Astrocyte (in vitro differentiated cells and primary cell): ENCODE data around the gene CHN2. TPM values are rescaled to one million over a fixed set of nuclear protein-coding genes. Genes with fewer than 3 reads are reported as not detected.

Experiments
- DNase-seq: peaks from one replicate; pipeline ENCODE4 v3.0.0-alpha.2; 2010; ENCODE audit warnings: low read depth
- FAIRE-seq: peaks from 2 replicates; lab custom pipeline; 2011; peaks lifted over from hg19 to GRCh38; lab: Jason Lieb, UNC
- H2AFZ ChIP-seq: 2 replicates; pipeline ENCODE4 v1.6.0; 2012; ENCODE audit warnings: low read depth, low read length, inconsistent platforms
- H3K27ac ChIP-seq: 2 replicates; pipeline ENCODE4 v1.5.1; 2011; ENCODE audit warnings: low read depth, low read length, inconsistent platforms
- H3K27me3 ChIP-seq: 2 replicates; pipeline ENCODE4 v1.6.0; 2011; ENCODE audit warnings: low read length, inconsistent platforms; ENCODE audit not compliant: insufficient read depth
- H3K36me3 ChIP-seq: 2 replicates; pipeline ENCODE4 v1.5.1; 2011; ENCODE audit warnings: low read length, inconsistent platforms; ENCODE audit not compliant: insufficient read depth
- H3K4me1 ChIP-seq: 2 replicates; pipeline ENCODE4 v1.5.1; 2011; ENCODE audit warnings: low read length, inconsistent platforms; ENCODE audit not compliant: insufficient read depth
- H3K4me2 ChIP-seq: 2 replicates; pipeline ENCODE4 v1.6.0; 2012; ENCODE audit warnings: low read length, inconsistent platforms
- H3K4me3 ChIP-seq: 2 replicates; pipeline ENCODE4 v1.5.1; 2011; ENCODE audit warnings: low read depth, mild to moderate bottlenecking, low read length, inconsistent platforms; ENCODE audit not compliant: insufficient read depth
- H3K79me2 ChIP-seq: 2 replicates; pipeline ENCODE4 v1.6.0; 2012; ENCODE audit warnings: mild to moderate bottlenecking, low read length, inconsistent platforms; ENCODE audit not compliant: insufficient read depth
- H3K9ac ChIP-seq: 2 replicates; pipeline ENCODE4 v1.6.0; 2012; ENCODE audit warnings: mild to moderate bottlenecking, low read length, inconsistent platforms
- H3K9me3 ChIP-seq: 2 replicates; pipeline ENCODE4 v1.5.1; 2012; ENCODE audit warnings: low read depth, mild to moderate bottlenecking, low read length, inconsistent platforms; ENCODE audit not compliant: insufficient read depth
- H4K20me1 ChIP-seq: 2 replicates; pipeline ENCODE4 v1.6.0; 2012; ENCODE audit warnings: low read length, inconsistent platforms; ENCODE audit not compliant: insufficient read depth
- H3K27ac Mint-ChIP-seq: one replicate; pipeline ENCODE4 v1.8.0; 2021; ENCODE audit warnings: mild to moderate bottlenecking, mixed read lengths; ENCODE audit not compliant: unreplicated experiment
- H3K27me3 Mint-ChIP-seq: one replicate; pipeline ENCODE4 v1.8.0; 2021; ENCODE audit warnings: low read depth, mixed read lengths; ENCODE audit not compliant: unreplicated experiment
- H3K36me3 Mint-ChIP-seq: one replicate; pipeline ENCODE4 v1.8.0; 2021; ENCODE audit warnings: low read depth, mixed read lengths; ENCODE audit not compliant: unreplicated experiment
- H3K4me1 Mint-ChIP-seq: one replicate; pipeline ENCODE4 v1.8.0; 2021; ENCODE audit warnings: low read depth, mixed read lengths; ENCODE audit not compliant: unreplicated experiment
- H3K4me3 Mint-ChIP-seq: one replicate; pipeline ENCODE4 v1.8.0; 2021; ENCODE audit warnings: mild to moderate bottlenecking, moderate library complexity, mixed read lengths; ENCODE audit not compliant: unreplicated experiment
- H3K9me3 Mint-ChIP-seq: one replicate; pipeline ENCODE4 v1.8.0; 2021; ENCODE audit warnings: mild to moderate bottlenecking, mixed read lengths; ENCODE audit not compliant: unreplicated experiment
- EZH2 ChIP-seq: IDR thresholded peaks from 2 replicates; pipeline ENCODE4 v1.6.1; 2012; ENCODE audit warnings: mild to moderate bottlenecking, low read length, inconsistent platforms; ENCODE audit not compliant: insufficient read depth
- total RNA-seq: library from RNA; stranded (reverse); gene quantifications from 2 replicates; pipeline ENCODE4 v1.2.1, GENCODE V29; 2021
- TF ChIP-seq, protein P1 (sequence below): IDR thresholded peaks from 2 replicates; pipeline ENCODE4 v1.5.1; 2011; ENCODE audit warnings: low read depth, mild to moderate bottlenecking, inconsistent platforms, low read length, moderate library complexity; ENCODE audit not compliant: insufficient read depth

The CHN2 gene
- total RNA-seq, 1 donor from 2014 or later, result 2.5 TPM

DNA sequence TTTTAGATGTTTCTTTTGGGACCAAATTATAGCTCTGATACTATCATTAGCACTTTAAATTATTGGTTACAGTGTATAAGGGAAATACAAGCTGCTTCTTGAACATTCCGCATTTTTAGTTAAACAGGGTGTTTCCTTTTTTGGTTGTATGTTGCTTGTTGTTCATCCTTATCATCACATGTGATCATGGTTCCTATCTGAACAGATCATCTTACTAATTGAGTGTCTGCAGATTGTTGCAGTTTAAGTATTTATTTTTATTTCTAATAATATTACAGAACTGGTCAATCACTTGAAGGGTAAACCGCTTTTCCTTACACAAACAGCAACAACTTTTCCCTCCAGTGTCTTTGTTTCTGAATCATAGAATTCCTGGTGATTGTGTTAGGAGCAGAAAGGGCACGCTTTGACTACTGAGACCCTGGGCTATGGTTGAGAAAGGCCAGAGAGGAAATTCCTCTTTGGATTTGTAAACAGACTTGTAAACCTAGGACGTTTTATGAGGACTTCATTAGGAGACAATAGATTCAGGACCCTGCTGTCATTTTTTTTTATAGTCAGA is 37.2 kb downstream of the CHN2 start:
- Mint-ChIP-seq H3K4me3 (no peak overlapping the region), H3K9me3 (no peaks in the 10 kb centered on the region), H3K4me1 (peaks cover 8% of the 10 kb centered on the region), H3K27ac (no peak overlapping the region), H3K36me3 (no peaks in the 10 kb centered on the region), H3K27me3 (no peaks in the 10 kb centered on the region)
- Histone ChIP-seq H3K27me3 (peaks cover 3% of the 10 kb centered on the region), H2AFZ (no peak overlapping the region), H3K36me3 (no peaks in the 10 kb centered on the region), H4K20me1 (no peaks in the 10 kb centered on the region), H3K4me3 (no peak overlapping the region), H3K79me2 (no peaks in the 10 kb centered on the region), H3K9me3 (no peaks in the 10 kb centered on the region), H3K9ac (no peak overlapping the region), H3K4me1 (no peaks in the 10 kb centered on the region), H3K27ac (no peak overlapping the region), H3K4me2 (no peak overlapping the region)
- DNase-seq (no peak), FAIRE-seq (no peak)
- TF ChIP-seq EZH2, result no peak
- TF ChIP-seq, protein P1, sequence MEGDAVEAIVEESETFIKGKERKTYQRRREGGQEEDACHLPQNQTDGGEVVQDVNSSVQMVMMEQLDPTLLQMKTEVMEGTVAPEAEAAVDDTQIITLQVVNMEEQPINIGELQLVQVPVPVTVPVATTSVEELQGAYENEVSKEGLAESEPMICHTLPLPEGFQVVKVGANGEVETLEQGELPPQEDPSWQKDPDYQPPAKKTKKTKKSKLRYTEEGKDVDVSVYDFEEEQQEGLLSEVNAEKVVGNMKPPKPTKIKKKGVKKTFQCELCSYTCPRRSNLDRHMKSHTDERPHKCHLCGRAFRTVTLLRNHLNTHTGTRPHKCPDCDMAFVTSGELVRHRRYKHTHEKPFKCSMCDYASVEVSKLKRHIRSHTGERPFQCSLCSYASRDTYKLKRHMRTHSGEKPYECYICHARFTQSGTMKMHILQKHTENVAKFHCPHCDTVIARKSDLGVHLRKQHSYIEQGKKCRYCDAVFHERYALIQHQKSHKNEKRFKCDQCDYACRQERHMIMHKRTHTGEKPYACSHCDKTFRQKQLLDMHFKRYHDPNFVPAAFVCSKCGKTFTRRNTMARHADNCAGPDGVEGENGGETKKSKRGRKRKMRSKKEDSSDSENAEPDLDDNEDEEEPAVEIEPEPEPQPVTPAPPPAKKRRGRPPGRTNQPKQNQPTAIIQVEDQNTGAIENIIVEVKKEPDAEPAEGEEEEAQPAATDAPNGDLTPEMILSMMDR, result no peak

DNA sequence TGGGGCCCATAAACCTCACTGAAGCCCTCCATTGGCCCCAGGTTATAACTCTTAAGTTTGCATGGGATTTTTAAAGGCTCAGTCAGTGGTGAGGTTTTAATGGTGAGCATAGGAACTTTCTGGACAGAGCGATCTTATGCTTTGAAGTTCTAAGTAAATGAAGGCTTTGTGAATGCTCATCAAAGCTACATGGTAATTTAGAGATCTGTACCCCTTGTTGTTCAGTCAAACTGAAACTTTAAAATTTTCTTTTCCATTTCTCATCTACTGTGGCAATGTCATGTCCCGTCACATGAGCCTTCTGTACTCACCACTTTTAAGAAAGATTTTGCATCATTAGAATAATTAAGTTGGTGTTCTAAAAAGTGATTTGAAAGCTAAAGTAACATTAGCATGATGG is 39.9 kb downstream of the CHN2 start:
- Mint-ChIP-seq H3K9me3 (no peaks in the 10 kb centered on the region), H3K27ac (no peak overlapping the region), H3K27me3 (peaks cover 5% of the 10 kb centered on the region), H3K4me1 (peaks cover 8% of the 10 kb centered on the region), H3K36me3 (no peaks in the 10 kb centered on the region), H3K4me3 (no peak overlapping the region)
- no peaks in the 10 kb centered on the region for H4K20me1 ChIP-seq
- no peaks in the 10 kb centered on the region for H3K79me2 ChIP-seq
- no peak for DNase-seq
- no peak for FAIRE-seq
- no peak for TF ChIP-seq EZH2
- TF ChIP-seq, protein P1, result no peak
- no peak overlapping the region for H3K9ac ChIP-seq
- no peak overlapping the region for H3K4me3 ChIP-seq
- H2AFZ ChIP-seq, result no peak overlapping the region
- no peaks in the 10 kb centered on the region for H3K4me1 ChIP-seq
- no peaks in the 10 kb centered on the region for H3K36me3 ChIP-seq
- no peaks in the 10 kb centered on the region for H3K9me3 ChIP-seq
- no peak overlapping the region for H3K4me2 ChIP-seq
- no peak overlapping the region for H3K27ac ChIP-seq
- peaks cover 3% of the 10 kb centered on the region for H3K27me3 ChIP-seq

DNA sequence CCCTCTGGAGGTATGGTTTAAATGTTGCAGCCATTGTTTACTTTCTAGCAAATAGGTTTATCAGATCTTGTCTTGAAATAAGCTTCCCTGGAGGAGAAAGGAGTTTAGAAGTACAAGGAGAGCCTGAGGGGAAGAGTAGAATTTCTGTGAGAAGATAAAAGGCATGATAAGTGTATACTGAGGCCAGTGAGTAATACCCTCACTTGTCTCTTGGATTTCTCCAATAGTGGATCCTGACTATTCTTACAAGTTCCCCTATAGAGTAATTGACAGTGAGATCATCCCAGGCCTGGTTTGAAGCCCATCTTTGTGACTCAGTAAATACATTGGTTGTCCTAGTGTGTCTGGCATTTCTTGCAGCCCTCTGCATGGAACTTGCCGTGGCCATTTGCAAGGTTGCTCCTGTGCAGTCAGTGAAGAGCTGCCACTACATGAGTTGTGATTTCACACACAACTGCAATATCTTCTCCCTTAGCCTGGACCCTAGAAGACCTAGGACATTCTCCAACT is 41.6 kb downstream of the CHN2 start:
- Histone ChIP-seq H4K20me1 (no peaks in the 10 kb centered on the region), H3K4me2 (no peak overlapping the region), H3K27me3 (peaks cover 3% of the 10 kb centered on the region), H3K4me1 (no peaks in the 10 kb centered on the region), H3K4me3 (no peak overlapping the region), H3K36me3 (no peaks in the 10 kb centered on the region), H3K9me3 (no peaks in the 10 kb centered on the region), H2AFZ (no peak overlapping the region), H3K79me2 (no peaks in the 10 kb centered on the region), H3K27ac (no peak overlapping the region), H3K9ac (no peak overlapping the region)
- no peak for FAIRE-seq
- DNase-seq, result no peak
- H3K4me3 Mint-ChIP-seq, result no peak overlapping the region
- H3K4me1 Mint-ChIP-seq, result peaks cover 8% of the 10 kb centered on the region
- H3K27ac Mint-ChIP-seq, result no peak overlapping the region
- H3K27me3 Mint-ChIP-seq, result peaks cover 8% of the 10 kb centered on the region
- H3K36me3 Mint-ChIP-seq, result no peaks in the 10 kb centered on the region
- TF ChIP-seq, protein P1, result no peak
- TF ChIP-seq EZH2, result no peak
- no peaks in the 10 kb centered on the region for H3K9me3 Mint-ChIP-seq
